ENCODE results near the gene NCKAP5. TPM values are rescaled to one million over a fixed set of nuclear protein-coding genes. Genes with fewer than 3 reads are reported as not detected.

The NCKAP5 gene
- total and polyA plus RNA-seq, 2 donors (not counting 1 experiment from before 2014, with no cell fraction given): not detected

GRCh38 chr2:132943829-132944228, 624.4 kb downstream of the NCKAP5 start:
- 93% methylated on average over 5 of the region's 5 CpGs for WGBS (ENCODE audit: insufficient coverage)
- no peaks in the 10 kb centered on the region for H3K79me2 ChIP-seq (ENCODE audit: control insufficient read depth, insufficient read depth, low read length)
- intact Hi-C loops (cut with micrococcal nuclease): no loop called here
- no peak overlapping the region for H3K27ac ChIP-seq (ENCODE audit: low read length in 2 of 2)
- H3K4me2 ChIP-seq (replicated peaks; ENCODE audit: low read depth, low read length, poor library complexity, severe bottlenecking): no peak overlapping the region
- no peaks in the 10 kb centered on the region for H3K4me1 ChIP-seq (ENCODE audit: control insufficient read depth in 2 of 2, insufficient read depth in 2 of 2, low read length in 2 of 2)
- DNase-seq (no peak), ATAC-seq (ENCODE audit: low read depth) (no peak)
- Mint-ChIP-seq H3K27ac (no peak overlapping the region), H3K27me3 (no peaks in the 10 kb centered on the region), H3K9me3 (ENCODE audit: insufficient read depth) (no peaks in the 10 kb centered on the region), H3K4me1 (no peaks in the 10 kb centered on the region), H3K4me3 (no peak overlapping the region)
- H3K9ac ChIP-seq (ENCODE audit: low read length): no peak overlapping the region
- no peaks in the 10 kb centered on the region for H4K20me1 ChIP-seq (ENCODE audit: control insufficient read depth, insufficient read depth, low read length, poor library complexity, severe bottlenecking)
- ChIA-PET CTCF (no interaction called here), POLR2A (no interaction called here)
- H2AFZ ChIP-seq (ENCODE audit: insufficient read depth, low read depth, low read length, poor library complexity, severe bottlenecking): no peak overlapping the region
- no peaks in the 10 kb centered on the region for H3K9me3 ChIP-seq (ENCODE audit: control extremely low read depth in 1 of 3, control insufficient read depth in 2 of 3, insufficient read depth in 1 of 3, low read length in 2 of 3)
- no peaks in the 10 kb centered on the region for H3K36me3 ChIP-seq (replicated peaks in 1 of 2; ENCODE audit: control extremely low read depth in 1 of 2, control insufficient read depth in 1 of 2, extremely low read depth in 1 of 2, insufficient read depth in 2 of 2, low read length in 1 of 2)
- TF ChIP-seq CTCF (IDR thresholded peaks at IDR 0.05): no peak
- TF ChIP-seq EZH2 (IDR thresholded peaks at IDR 0.05; ENCODE audit: borderline replicate concordance, insufficient read depth, low read depth, low read length, poor library complexity, severe bottlenecking): no peak
- no peak overlapping the region for H3K4me3 ChIP-seq (ENCODE audit: control extremely low read depth in 1 of 5, extremely low read depth in 1 of 5, insufficient read depth in 1 of 5, low read depth in 2 of 5, low read length in 4 of 5)
- no peaks in the 10 kb centered on the region for H3K27me3 ChIP-seq (replicated peaks in 1 of 4; ENCODE audit: control extremely low read depth in 1 of 4, control insufficient read depth in 3 of 4, insufficient read depth in 4 of 4, low read length in 3 of 4)

DNA sequence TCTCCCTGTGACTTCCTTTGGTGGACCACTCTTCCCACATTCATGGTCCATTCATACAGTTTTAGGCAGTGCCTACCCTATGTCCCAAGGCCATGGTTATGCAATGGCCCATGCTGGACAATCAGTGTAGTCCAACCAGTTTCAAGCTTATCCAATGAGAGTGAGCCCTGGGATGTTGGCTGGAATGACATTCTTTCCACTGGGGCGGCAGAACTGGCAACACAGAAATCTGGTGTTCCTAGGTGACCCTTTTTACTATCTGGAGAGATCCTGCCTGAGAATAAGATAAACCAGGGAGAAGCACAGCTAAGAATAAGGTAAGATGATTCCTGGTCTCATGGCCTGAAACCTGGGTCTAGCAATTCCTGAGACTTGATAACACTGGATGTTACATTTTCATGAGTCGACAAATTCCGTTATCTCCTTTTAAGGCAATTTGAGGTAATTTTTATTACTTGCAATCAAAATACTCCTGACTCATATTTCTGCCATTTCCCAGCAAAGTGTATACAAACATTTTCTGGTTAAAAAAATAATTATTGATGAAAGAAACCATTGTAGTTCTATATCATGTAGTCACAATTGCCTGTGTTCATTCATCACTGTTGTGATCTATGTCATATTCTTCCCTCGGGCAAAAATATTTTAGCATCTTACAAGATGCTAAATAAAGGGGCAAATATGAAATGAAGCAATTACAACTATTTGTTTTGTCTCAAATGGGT, 626.8 kb downstream of the NCKAP5 start:
- Histone ChIP-seq H2AFZ (ENCODE audit: insufficient read depth, low read depth, low read length, poor library complexity, severe bottlenecking) (no peak overlapping the region), H3K27ac (ENCODE audit: low read length in 2 of 2) (no peak overlapping the region), H3K9ac (ENCODE audit: low read length) (no peak overlapping the region), H3K36me3 (replicated peaks in 1 of 2; ENCODE audit: control extremely low read depth in 1 of 2, control insufficient read depth in 1 of 2, extremely low read depth in 1 of 2, insufficient read depth in 2 of 2, low read length in 1 of 2) (no peaks in the 10 kb centered on the region), H3K4me2 (replicated peaks; ENCODE audit: low read depth, low read length, poor library complexity, severe bottlenecking) (no peak overlapping the region), H3K4me3 (ENCODE audit: control extremely low read depth in 1 of 5, extremely low read depth in 1 of 5, insufficient read depth in 1 of 5, low read depth in 2 of 5, low read length in 4 of 5) (no peak overlapping the region), H3K9me3 (ENCODE audit: control extremely low read depth in 1 of 3, control insufficient read depth in 2 of 3, insufficient read depth in 1 of 3, low read length in 2 of 3) (no peaks in the 10 kb centered on the region), H3K4me1 (ENCODE audit: control insufficient read depth in 2 of 2, insufficient read depth in 2 of 2, low read length in 2 of 2) (no peaks in the 10 kb centered on the region), H4K20me1 (ENCODE audit: control insufficient read depth, insufficient read depth, low read length, poor library complexity, severe bottlenecking) (no peaks in the 10 kb centered on the region), H3K79me2 (ENCODE audit: control insufficient read depth, insufficient read depth, low read length) (no peaks in the 10 kb centered on the region), H3K27me3 (replicated peaks in 1 of 4; ENCODE audit: control extremely low read depth in 1 of 4, control insufficient read depth in 3 of 4, insufficient read depth in 4 of 4, low read length in 3 of 4) (no peaks in the 10 kb centered on the region)
- 100% methylated on average over 1 of the region's 4 CpGs for WGBS (ENCODE audit: insufficient coverage)
- TF ChIP-seq CTCF (IDR thresholded peaks at IDR 0.05) (no peak), EZH2 (IDR thresholded peaks at IDR 0.05; ENCODE audit: borderline replicate concordance, insufficient read depth, low read depth, low read length, poor library complexity, severe bottlenecking) (no peak)
- H3K4me1 Mint-ChIP-seq: peaks cover 2% of the 10 kb centered on the region
- H3K9me3 Mint-ChIP-seq (ENCODE audit: insufficient read depth): no peaks in the 10 kb centered on the region
- DNase-seq: no peak
- no peak overlapping the region for H3K27ac Mint-ChIP-seq
- ChIA-PET CTCF (no interaction called here), POLR2A (no interaction called here)
- H3K27me3 Mint-ChIP-seq: no peaks in the 10 kb centered on the region
- no peak for ATAC-seq (ENCODE audit: low read depth)
- H3K4me3 Mint-ChIP-seq: no peak overlapping the region
- intact Hi-C loops (cut with micrococcal nuclease): no loop called here
